Skeletal muscle satellite cell (primary cell): ENCODE data around the gene GMDS.
A peak's percentile ranks its signal among the peaks of the same experiment; 100 is the strongest.

ENCODE experiments used
- H3K27me3 ChIP-seq: 2 replicates; pipeline ENCODE4 v1.7.0; 2013; ENCODE audit warnings: low read length; ENCODE audit not compliant: control insufficient read depth, insufficient read depth
- H3K36me3 ChIP-seq: 2 replicates; pipeline ENCODE4 v1.7.0; 2013; ENCODE audit warnings: mild to moderate bottlenecking, control low read depth, low read length; ENCODE audit not compliant: insufficient read depth
- H3K4me1 ChIP-seq: 2 replicates; pipeline ENCODE4 v1.7.0; 2013; ENCODE audit warnings: low read length; ENCODE audit not compliant: control insufficient read depth, insufficient read depth
- H3K4me2 ChIP-seq: 2 replicates; pipeline ENCODE4 v1.7.0; 2013; ENCODE audit warnings: mild to moderate bottlenecking, low read length
- H3K4me3 ChIP-seq: 2 replicates; pipeline ENCODE4 v1.7.0; 2013; ENCODE audit warnings: low read length
- H3K9ac ChIP-seq: 2 replicates; pipeline ENCODE4 v1.7.0; 2013; ENCODE audit warnings: mild to moderate bottlenecking, low read depth, low read length, moderate library complexity
- H3K9me3 ChIP-seq: replicated peaks from 2 replicates; pipeline ENCODE4 v1.7.0; 2013; ENCODE audit warnings: mild to moderate bottlenecking, control low read depth, low read length

The GMDS gene

DNA sequence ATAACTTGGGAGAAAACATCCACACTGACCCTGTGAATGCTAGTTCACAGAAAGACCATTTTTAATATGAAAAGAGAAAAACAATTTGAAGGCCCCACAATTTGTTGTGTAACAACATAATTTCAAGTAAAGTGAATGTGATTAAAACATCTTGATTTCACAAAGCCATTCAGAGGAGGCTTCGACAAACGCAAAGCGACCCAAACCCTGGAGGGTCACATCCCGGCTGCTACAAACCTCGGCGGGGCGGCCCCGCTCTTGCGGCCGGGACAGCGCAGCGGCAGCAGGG is 621.7 kb downstream of the GMDS start:
- no peaks in the 10 kb centered on the region for H3K36me3 ChIP-seq
- peak overlapping the region; percentile 100 for H3K4me2 ChIP-seq
- H3K27me3 ChIP-seq, result peaks cover 26% of the 10 kb centered on the region
- no peaks in the 10 kb centered on the region for H3K9me3 ChIP-seq
- H3K4me1 ChIP-seq, result peaks cover 10% of the 10 kb centered on the region
- no peak overlapping the region for H3K4me3 ChIP-seq
- no peak overlapping the region for H3K9ac ChIP-seq

GRCh38 chr6:1622851-1623768 is 622.3 kb downstream of the GMDS start:
- Histone ChIP-seq H3K4me1 (peaks cover 10% of the 10 kb centered on the region), H3K9me3 (no peaks in the 10 kb centered on the region), H3K9ac (no peak overlapping the region), H3K27me3 (peaks cover 26% of the 10 kb centered on the region), H3K4me2 (no peak overlapping the region), H3K36me3 (no peaks in the 10 kb centered on the region), H3K4me3 (no peak overlapping the region)

DNA sequence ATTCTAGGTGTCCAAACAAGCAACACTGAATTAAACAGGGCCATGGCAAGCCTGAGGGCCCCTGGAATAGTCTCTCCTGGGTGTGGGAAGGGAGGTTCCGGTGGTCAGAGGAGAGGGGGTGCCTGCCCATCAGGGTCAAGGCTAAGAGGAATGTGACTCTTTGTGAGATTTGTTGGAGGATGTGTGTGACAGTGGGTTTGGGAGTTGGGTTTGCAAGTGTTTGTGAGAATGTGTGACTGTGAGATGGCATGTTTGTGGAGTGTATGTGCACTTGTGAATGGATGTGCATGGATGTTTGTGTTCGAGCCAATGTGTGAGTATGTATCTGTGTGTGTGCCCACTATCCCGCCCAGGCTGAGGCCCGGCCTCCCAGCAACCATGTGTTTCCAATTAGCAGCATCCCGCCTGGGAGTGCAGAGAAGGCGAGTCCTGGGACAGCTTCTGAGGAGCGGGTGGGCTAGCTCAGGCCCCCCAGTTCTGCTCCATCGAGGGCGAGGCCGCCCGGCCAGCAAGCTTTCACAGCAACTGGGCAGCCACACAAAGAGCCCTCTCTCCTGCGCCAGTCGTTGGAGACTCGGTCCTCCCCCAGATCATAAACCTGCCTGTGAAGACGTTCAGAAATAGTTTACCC is 623.1 kb downstream of the GMDS start:
- peaks cover 10% of the 10 kb centered on the region for H3K4me1 ChIP-seq
- H3K4me3 ChIP-seq, result no peak overlapping the region
- no peaks in the 10 kb centered on the region for H3K36me3 ChIP-seq
- no peaks in the 10 kb centered on the region for H3K9me3 ChIP-seq
- H3K27me3 ChIP-seq, result peaks cover 26% of the 10 kb centered on the region
- no peak overlapping the region for H3K9ac ChIP-seq
- H3K4me2 ChIP-seq, result no peak overlapping the region

- Histone ChIP-seq H3K9ac (no peak overlapping the region), H3K27me3 (peaks cover 20% of the 10 kb centered on the region)
These were observed 624.2 kb downstream of the GMDS start for GRCh38 chr6:1621070-1621701.

DNA sequence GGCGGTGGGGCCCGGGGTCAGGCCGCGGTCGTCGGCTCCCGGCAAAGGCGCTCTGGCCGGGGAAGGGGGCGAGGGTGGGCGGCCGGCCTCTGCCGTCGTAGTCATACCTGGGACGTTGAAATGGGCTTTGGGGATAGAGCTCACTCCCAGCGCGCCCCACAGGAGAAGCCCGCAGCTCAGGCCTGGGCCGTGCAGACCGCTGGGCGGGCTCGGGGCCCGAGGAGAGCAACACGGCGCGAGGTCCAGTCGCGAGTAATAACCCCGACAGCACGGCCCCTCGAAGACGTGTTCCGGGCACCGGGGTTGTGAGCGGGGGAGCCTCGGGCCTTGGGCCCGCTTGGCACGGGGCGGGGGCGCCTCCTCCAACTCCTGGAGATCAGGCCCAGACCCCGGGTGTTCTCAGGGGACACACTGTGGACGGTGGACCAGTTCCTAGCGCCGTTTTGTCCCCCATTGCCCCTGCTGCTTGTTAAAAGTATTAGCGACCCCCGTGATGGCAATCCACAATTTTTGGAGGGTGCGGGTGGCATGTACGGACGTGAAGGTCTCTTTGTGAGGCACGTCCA is 624.8 kb downstream of the GMDS start:
- no peak overlapping the region for H3K4me2 ChIP-seq
- no peaks in the 10 kb centered on the region for H3K9me3 ChIP-seq
- H3K27me3 ChIP-seq, result peaks cover 15% of the 10 kb centered on the region
- no peaks in the 10 kb centered on the region for H3K36me3 ChIP-seq
- H3K4me3 ChIP-seq, result no peak overlapping the region
- no peak overlapping the region for H3K9ac ChIP-seq
- H3K4me1 ChIP-seq, result peaks cover 10% of the 10 kb centered on the region

More at GRCh38 chr6:1621070-1621701, 624.2 kb downstream of the GMDS start:
- Histone ChIP-seq H3K9me3 (no peaks in the 10 kb centered on the region), H3K4me2 (no peak overlapping the region), H3K4me3 (no peak overlapping the region), H3K36me3 (no peaks in the 10 kb centered on the region), H3K4me1 (peaks cover 10% of the 10 kb centered on the region)

GRCh38 chr6:1619673-1620503 is 625.5 kb downstream of the GMDS start:
- peak overlapping the region; percentile 72 for H3K4me2 ChIP-seq
- H3K36me3 ChIP-seq, result no peaks in the 10 kb centered on the region
- peaks cover 6% of the 10 kb centered on the region for H3K4me1 ChIP-seq
- H3K4me3 ChIP-seq, result peak overlapping the region; percentile 56
- no peak overlapping the region for H3K9ac ChIP-seq
- no peaks in the 10 kb centered on the region for H3K9me3 ChIP-seq
- peaks cover 8% of the 10 kb centered on the region for H3K27me3 ChIP-seq

DNA sequence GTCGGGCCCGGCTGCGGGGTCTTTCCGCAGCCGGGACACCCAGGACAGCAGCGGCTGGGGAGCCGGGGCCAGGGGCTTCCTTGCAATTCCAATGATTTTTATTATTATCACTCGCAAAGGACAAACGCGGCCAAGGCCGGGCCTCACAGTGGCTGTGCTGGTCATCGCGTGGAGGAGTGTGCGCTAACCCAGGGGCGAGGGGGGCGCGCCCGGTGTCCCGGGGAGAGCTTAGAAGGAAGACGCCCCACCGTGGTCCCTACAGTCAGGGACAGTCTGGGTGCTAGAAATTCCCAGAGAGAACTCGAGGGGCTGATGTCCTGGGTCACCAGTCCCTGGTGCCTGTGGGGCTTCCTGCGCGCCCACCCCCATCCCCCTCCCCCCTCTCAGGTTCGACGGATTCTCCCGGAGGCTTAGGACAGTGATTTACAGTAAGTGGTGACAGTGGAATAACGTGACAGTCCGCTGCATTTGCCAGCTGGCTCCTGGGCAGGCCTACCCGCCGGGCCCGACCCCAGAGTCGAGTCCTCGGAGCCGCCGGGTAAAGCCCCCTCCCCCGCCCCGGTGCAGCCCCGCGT is 626.2 kb downstream of the GMDS start:
- Histone ChIP-seq H3K9ac (no peak overlapping the region), H3K4me3 (no peak overlapping the region), H3K36me3 (no peaks in the 10 kb centered on the region), H3K9me3 (no peaks in the 10 kb centered on the region), H3K4me1 (peaks cover 6% of the 10 kb centered on the region), H3K27me3 (peaks cover 7% of the 10 kb centered on the region), H3K4me2 (no peak overlapping the region)

GRCh38 chr6:1618311-1619097 is 626.9 kb downstream of the GMDS start:
- no peaks in the 10 kb centered on the region for H3K36me3 ChIP-seq
- no peak overlapping the region for H3K9ac ChIP-seq
- H3K4me3 ChIP-seq, result no peak overlapping the region
- H3K9me3 ChIP-seq, result no peaks in the 10 kb centered on the region
- no peak overlapping the region for H3K4me2 ChIP-seq
- peaks cover 7% of the 10 kb centered on the region for H3K27me3 ChIP-seq
- peaks cover 6% of the 10 kb centered on the region for H3K4me1 ChIP-seq

DNA sequence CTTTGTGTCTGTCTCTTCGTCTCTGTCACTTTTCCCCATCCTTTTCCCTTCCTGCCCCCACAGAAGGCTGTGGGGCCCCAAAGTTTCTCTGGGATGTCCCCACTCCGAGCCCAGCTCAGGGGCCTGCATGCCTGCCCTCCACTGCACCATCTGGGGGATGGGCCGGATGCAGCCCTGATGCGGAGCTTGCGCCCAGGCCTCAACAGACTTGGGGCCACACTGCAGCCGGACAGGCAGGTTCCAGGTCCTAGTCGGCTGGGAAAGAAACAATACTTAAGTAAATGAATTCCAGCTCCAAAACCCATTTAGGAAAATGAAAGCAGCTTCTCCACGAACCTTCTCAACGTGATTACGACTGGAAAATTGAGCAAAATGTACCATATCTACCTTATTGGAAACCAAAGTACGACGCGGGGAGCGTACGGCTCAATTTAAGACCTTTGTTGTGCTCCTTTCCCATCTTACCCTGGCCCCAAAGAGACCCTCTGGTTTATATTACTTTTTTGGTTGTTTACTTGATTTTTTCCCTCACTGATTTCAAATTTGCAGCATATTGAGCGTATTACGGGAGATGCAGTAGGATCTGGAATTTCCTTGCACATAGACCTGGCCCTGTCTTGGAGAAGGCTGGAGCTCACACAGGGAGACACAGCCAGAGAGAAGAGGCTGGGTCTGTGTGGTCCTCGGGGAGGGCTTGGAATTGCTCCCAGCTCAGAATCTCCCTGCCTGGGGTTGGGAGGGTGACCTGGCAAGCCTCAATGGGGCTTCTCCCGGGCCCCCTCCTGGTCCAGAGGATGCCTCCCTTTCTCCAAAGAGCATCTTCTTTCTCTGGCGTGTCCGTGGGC is 627.7 kb downstream of the GMDS start:
- Histone ChIP-seq H3K27me3 (peaks cover 7% of the 10 kb centered on the region), H3K9me3 (no peaks in the 10 kb centered on the region), H3K36me3 (no peaks in the 10 kb centered on the region), H3K4me1 (peaks cover 9% of the 10 kb centered on the region), H3K9ac (no peak overlapping the region), H3K4me2 (no peak overlapping the region), H3K4me3 (no peak overlapping the region)
